GM19452 (cell line): ENCODE data around the gene RFC1.
"Not testable (repeated sequence)": the region's sequence is repeated elsewhere in the genome, so short reads cannot be mapped to it uniquely, and the experiment has no call there.

ENCODE experiments used
- ATAC-seq: cut with Tn5 transposase; IDR thresholded peaks from one replicate; pipeline ENCODE4 v1.9.1; 2021; ENCODE audit not compliant: unreplicated experiment

RFC1 gene

DNA sequence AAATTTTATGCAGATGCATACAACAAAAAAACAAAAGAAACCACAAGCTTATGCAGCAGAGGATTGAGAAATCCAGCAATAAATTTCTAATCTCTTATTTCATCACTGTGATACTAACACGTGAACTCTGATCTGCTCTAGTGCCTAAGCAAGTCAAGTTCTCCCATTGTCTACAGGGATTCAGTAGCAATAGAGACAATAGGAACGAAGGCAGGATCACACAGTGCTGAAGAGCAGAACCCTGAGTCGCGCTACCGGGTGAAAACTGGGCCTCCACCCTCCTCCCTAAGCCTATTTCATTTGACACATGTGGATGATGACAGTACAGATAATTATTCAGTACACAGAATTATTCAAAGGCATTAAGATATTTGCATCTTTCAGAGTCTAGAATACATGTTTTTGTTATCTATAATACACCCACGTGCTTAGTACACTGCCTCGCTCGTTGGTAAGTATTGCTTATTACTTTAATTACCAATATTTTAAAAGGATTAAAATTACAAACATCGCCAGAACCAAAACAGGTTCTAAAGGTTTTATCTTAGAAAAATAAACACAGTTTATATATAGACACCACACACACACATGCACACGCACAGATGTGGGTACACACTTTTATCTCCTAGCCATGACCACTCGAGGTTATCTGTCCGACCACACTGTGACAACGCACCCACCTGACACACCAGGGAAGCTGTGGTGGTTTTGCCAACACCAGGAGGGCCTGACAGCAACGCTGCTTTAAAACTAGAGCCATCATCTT lies 60.1 kb downstream of the RFC1 start:
- ATAC-seq: no peak

GRCh38 chr4:39304651-39305050 lies 61.5 kb downstream of the RFC1 start:
- no peak for ATAC-seq

DNA sequence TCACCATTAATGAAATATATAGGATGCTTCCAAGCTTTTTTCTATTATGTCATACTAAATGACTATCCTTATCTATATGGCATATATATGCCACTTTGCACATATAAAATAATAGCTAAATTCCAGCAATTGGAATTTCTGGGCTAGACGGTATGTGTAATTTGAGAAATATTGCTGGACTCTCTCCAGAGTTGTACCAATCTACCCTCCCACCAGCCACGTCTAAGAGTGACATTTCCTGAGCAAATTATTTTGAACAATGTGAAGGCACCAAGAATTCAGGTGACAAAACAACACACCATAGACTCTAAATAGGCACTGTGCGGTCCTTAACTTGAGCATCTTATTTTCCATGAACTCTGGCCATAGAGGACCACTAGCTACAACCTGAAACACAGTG lies 62.3 kb downstream of the RFC1 start:
- no peak for ATAC-seq

DNA sequence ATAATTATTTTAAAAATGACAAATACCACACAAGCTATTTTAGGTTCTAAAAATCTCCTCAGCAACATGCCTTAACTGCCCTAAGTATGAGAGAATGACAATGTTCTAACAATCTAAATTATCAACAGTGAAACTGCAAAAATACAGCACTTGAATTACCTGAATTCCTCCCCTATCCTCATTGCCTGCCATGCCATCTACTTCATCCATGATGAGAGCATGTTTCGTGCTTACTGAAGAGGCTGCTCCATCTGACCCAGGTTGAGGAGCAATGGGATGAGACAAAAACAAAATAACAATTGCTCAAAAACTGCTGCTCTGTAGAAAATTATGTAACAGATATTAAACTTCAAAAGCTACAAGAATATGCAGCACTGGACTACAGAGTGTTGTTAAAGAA lies 63.3 kb downstream of the RFC1 start:
- no peak for ATAC-seq

GRCh38 chr4:39295784-39296183 lies 70.4 kb downstream of the RFC1 start:
- ATAC-seq: no peak

GRCh38 chr4:39292433-39292832 lies 73.7 kb downstream of the RFC1 start:
- not testable (repeated sequence) for ATAC-seq

GRCh38 chr4:39291686-39292085 lies 74.5 kb downstream of the RFC1 start:
- no peak for ATAC-seq

DNA sequence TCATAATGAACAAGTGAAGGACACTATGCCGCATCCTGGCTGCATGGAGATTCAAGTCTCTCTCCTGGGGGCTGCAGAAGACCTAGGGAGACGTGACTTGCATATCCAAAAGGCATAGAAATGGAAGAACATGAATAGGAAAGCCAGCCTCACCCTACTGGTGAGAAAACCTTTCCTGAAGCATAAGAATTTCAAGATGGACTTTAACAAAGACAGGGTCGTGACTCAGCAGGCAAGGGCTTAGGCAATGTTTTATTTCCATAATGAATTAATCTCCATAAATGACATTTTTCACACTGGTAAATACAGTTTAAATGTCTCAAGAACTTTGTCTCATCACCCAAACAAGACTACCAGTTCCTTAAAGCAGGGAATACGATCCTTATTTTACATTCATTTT lies 78.9 kb downstream of the RFC1 start:
- ATAC-seq: no peak

DNA sequence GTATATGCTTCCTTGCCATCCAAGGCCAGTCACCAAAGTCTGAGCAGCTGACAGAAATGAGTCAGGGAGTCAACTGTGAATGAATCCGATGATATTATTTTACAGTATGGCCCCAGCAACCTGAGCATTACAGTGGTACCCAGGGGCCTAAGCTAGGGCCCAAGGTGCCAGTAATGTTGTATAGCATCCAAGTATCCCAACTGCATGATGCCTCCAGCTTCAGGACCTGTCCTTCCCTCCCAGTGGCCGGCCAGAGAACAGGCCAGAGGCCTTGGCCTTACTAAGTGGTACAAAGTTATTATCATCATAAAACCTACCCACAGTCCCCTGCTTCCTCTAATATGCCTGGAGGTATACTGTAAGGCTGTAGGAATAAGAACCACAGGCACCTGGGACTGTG lies 79.9 kb downstream of the RFC1 start:
- no peak for ATAC-seq

DNA sequence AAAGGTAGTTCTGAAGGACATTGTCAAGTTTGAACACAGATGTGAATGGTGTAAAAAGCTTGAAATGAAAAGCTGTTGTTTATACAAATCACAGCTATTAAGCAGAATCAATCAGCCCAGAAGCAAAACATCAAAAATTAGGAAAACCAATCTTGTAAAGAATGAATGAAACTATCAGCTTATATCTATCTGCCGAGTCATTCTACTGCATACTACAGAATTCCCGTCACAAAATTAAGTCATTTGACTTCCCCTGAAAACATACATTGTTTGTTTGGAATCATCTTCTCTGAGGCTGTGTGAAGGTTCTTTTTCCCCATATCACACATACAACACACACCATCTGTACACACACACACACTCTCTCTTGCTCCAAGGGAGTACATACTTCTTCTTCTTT lies 80.3 kb downstream of the RFC1 start:
- no peak for ATAC-seq

DNA sequence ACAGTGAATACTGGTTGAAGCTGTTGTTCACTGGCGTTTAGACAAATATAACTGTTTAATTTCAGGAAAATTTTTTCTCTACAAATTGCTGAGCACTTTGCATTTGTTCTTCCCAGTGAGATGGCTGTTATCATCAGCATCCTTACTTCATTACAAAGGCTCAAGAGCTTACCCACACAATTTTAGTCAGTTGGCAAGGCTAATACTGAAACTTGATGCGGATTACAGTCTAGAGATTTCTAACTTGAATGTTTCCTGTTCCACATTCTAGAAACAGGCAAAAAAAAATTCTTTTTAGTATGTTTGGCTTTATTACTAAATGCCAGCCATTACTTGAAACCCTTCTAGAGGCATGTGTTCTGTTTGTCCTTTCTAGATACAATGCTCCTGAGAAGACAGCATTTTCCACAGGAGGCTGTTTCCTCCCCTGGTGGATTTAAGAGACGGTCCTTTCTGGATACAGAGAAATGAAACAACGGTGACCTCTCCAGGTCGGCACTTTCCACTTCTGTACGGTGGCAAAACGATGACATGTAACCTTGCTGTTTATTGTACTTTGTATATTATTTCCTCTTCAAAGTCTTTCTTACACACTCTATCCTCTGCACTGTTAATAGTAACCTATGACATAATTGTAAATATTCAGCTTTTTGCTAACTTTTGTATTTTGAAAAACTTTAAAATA lies 80.9 kb downstream of the RFC1 start:
- ATAC-seq: no peak

DNA sequence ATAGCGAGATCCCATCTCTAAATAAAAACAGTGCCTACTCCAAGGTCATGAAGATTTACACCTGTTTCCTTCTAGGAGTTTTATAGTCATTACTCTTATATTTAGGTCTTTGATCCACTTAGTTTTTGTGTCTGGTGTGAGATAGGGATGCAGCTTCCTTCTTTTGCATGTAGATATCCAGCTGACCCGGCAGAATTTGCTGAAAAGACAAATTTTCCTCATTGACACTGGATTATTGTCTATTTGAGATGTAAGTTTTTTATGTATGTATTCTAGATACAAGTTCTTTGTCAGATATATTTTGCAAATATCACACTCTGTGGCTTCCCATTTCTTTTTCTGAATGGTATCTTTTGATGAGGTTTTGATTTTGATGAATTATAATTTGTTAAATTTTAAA lies 85.4 kb downstream of the RFC1 start:
- no peak for ATAC-seq

- no peak for ATAC-seq
These were observed 86.7 kb downstream of the RFC1 start for GRCh38 chr4:39279416-39279815.

GRCh38 chr4:39278476-39278875 lies 87.7 kb downstream of the RFC1 start:
- no peak for ATAC-seq

DNA sequence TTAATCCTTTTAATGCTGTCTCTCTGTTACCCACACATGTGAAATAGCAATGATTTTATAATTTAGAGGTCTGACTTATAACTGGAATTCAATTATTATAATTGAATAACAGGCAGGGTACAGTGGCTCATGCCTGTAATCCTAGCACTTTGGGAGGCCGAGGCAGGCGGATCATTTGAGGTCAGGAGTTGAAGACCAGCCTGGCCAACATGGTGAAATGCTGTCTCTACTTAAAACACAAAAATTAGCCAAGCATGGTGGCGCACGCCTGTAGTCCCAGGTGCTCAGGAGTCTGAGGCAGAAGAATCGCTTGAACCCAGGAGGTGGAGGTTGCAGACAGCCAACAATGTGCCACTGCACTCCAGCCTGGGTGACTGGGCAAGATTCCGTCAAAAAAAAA lies 88.5 kb downstream of the RFC1 start:
- not testable (repeated sequence) for ATAC-seq

DNA sequence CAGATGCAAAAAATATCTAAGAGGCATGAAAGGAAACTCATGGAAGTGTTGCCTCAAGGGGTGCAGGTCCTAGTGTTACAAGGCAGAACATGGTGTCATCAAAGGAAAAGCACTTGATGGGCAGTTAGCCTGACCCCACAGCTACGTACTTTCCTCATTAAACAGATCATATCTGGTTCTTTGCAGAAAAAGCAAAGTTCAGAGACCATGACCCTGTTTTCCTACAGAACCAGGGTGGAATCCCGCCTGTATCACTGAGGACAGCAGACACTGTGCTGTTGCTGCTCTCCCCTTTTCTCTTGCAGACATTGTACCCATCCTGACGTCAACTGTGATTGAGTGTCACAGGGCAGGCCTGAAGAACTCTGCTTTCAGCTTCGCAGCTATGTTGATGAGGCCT lies 91.7 kb downstream of the RFC1 start:
- ATAC-seq: no peak

GRCh38 chr4:39263895-39264294 lies 102.3 kb downstream of the RFC1 start:
- no peak for ATAC-seq

DNA sequence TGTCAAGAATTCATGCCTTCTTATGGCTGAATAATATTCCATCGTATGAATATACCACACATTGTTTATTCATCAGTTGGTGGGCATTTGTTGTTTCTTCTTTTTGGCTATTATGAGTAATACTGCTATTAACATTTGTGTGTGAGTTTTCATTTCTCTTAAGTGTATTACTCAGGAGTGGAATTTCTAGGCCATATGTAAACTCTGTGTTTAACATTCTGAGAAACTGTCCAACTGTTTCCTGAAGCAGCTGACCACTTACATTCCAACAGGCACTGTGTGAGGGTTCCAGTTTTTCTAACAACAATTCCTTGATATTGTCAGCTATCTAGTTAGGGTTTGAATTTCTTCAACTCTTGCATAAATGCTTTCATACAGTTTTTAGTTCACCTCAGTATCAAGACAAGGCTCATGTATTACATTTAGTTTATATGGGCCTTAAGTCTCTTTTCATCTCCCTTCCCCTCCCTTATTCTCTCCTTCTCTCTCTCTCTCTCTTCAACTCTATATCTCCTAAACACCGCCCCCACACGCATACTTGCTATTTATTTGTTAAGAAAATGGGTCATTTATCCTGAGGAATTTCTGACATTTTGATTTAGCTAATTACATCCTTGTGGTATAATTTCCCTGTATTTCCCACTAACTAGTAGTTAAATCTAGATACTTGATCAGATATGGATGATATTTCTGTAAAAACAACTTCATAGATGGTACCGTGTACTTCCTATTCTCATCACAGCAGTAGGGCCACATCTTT lies 106.4 kb downstream of the RFC1 start:
- ATAC-seq: no peak

DNA sequence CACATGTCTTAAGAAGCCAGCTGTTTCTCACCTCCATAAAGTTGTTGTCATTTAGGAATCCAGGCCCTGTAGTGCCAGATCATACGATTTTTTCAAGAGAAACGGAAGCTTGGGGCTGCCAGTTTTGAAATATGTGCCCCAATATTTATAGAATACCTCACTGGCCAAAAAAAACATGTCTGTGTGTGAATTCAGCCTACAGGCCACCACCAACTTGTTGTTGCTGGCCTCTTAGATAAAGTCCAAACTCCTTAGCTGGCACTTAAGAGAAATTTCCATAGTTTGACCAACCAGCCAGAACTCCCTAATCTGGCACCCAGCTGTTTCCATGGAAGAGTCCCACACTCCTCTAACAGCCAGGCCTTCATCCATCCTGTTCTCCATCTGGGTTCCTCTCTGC lies 109.7 kb downstream of the RFC1 start:
- ATAC-seq: no peak

GRCh38 chr4:39255871-39256270 lies 110.3 kb downstream of the RFC1 start:
- no peak for ATAC-seq

- ATAC-seq: no peak
These were observed 110.9 kb downstream of the RFC1 start for GRCh38 chr4:39255266-39255665.

DNA sequence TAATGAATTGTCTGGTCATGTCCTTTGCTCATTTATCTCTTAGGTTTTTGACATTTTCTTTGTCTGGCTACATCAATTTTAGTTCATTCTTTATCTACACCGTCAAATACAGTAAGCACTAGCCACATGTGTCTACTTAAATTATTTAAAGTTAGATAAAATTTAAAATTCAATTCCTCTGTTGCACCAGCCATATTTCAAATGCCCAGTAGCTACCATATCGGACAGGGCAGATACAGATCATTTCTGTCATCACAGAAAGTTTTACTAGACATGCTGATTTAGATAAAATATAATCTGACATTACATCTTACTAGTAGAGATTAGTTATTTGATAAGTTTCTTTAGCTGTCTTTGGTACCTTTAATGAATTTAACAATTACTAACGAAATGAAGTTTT lies 122.7 kb downstream of the RFC1 start:
- no peak for ATAC-seq
